SJSA1 (cell line): ENCODE data around the gene OXSR1. TPM values are rescaled to one million over a fixed set of nuclear protein-coding genes. Genes with fewer than 3 reads are reported as not detected.
A peak's percentile ranks its signal among the peaks of the same experiment; 100 is the strongest.
"Not testable (repeated sequence)": the region's sequence is repeated elsewhere in the genome, so short reads cannot be mapped to it uniquely, and the experiment has no call there.

Source experiments
- DNase-seq, 2 experiments: peaks; one replicate each; pipeline ENCODE4 v3.0.0-alpha.2; 2015 to 2020; ENCODE audit warnings: low spot score in 2 of 2, low read depth in 1 of 2
- H3K27ac ChIP-seq: fragments of 250-450 bp; sonication (Bioruptor Pico); 2 replicates; pipeline ENCODE4 v1.5.1; 2020; ENCODE audit warnings: mild to moderate bottlenecking, moderate library complexity
- H3K27me3 ChIP-seq: fragments of 250-450 bp; sonication (Bioruptor Pico); replicated peaks from 2 replicates; pipeline ENCODE4 v1.5.1; 2020; ENCODE audit warnings: mild to moderate bottlenecking, moderate library complexity
- H3K36me3 ChIP-seq: fragments of 250-450 bp; sonication (Bioruptor Pico); 2 replicates; pipeline ENCODE4 v1.5.1; 2020; ENCODE audit warnings: mild to moderate bottlenecking
- H3K4me1 ChIP-seq: fragments of 250-450 bp; sonication (Bioruptor Pico); replicated peaks from 2 replicates; pipeline ENCODE4 v1.6.1; 2021; ENCODE audit warnings: mild to moderate bottlenecking
- H3K4me3 ChIP-seq: fragments of 250-450 bp; sonication (Bioruptor Pico); 2 replicates; pipeline ENCODE4 v1.5.1; 2020; ENCODE audit warnings: mild to moderate bottlenecking
- H3K9me3 ChIP-seq: fragments of 250-450 bp; sonication (Bioruptor Pico); replicated peaks from 2 replicates; pipeline ENCODE4 v1.5.1; 2020; ENCODE audit warnings: mild to moderate bottlenecking
- total RNA-seq: library from RNA; depleted of rRNA; stranded (reverse); fragments of >200 nt; shearing (Covaris generic); gene quantifications from 2 replicates; pipeline ENCODE4 v1.2.3, GENCODE V29; 2014

Gene OXSR1
- total RNA-seq, 1 experiment from 2014 or later, result 37.3 TPM

DNA sequence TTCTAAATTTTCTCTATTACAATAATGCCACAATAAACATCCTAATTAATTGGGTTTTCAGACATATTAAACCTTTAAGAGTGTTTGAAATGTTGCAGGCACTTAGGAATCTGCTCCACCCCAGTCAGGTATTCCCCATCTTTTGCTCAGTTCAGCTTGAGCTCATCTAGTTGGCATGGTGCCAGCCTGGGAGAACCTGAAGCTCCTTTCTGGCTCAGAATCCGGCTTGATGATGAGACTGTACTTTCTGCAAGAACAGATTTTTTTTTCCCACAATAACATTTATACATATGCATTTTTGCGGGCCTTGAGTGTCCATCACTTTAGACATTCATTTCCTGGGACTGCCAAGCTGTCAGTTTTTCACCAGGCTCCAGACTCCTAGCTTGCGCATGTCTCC lies 7.7 kb upstream of the OXSR1 start:
- Histone ChIP-seq H3K4me1 (no peaks in the 10 kb centered on the region), H3K27ac (no peak overlapping the region), H3K36me3 (no peaks in the 10 kb centered on the region), H3K27me3 (no peaks in the 10 kb centered on the region), H3K9me3 (no peaks in the 10 kb centered on the region), H3K4me3 (no peak overlapping the region)
- no peak for DNase-seq

DNA sequence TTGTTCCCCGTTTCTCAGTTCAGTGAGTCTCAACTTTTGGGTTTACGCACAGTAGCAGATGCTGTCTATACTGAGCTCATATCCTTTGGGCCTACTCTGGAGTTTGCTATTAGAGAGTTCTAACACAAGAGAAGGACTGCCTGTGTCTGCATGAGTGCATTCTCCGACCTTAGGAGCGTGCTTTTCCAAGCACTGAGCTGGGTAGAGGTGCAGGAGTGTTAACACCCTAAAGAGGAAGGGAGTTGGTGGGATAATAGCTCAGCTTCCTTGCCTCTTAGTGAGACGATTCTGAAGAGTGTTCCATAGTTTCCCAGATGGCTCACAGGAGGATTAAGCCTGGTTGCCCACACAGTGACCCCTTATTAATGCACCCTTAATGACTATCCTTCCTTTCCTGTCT lies 6.9 kb upstream of the OXSR1 start:
- no peaks in the 10 kb centered on the region for H3K4me1 ChIP-seq

DNA sequence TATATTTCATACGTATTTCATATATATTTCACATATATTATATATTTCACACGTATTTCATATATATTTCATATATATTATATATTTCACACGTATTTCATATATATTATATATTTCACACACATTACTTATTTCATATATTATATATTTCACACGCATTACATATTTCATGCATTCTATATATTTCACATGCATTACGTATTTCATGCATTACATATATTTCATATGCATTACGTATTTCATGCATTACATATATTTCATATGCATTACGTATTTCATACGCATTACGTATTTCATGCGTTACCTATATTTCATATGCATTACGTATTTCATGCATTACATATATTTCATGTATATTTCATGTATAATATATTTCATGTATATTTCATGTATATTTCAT lies 4.6 kb upstream of the OXSR1 start:
- H3K36me3 ChIP-seq, H3K4me1 ChIP-seq, DNase-seq, H3K27ac ChIP-seq, H3K4me3 ChIP-seq, H3K27me3 ChIP-seq, H3K9me3 ChIP-seq: not testable (repeated sequence)

More for the DNA sequence above, 6.9 kb upstream of the OXSR1 start:
- Histone ChIP-seq H3K36me3 (no peaks in the 10 kb centered on the region), H3K27me3 (no peaks in the 10 kb centered on the region), H3K9me3 (no peaks in the 10 kb centered on the region), H3K27ac (no peak overlapping the region), H3K4me3 (no peak overlapping the region)
- DNase-seq, result no peak

DNA sequence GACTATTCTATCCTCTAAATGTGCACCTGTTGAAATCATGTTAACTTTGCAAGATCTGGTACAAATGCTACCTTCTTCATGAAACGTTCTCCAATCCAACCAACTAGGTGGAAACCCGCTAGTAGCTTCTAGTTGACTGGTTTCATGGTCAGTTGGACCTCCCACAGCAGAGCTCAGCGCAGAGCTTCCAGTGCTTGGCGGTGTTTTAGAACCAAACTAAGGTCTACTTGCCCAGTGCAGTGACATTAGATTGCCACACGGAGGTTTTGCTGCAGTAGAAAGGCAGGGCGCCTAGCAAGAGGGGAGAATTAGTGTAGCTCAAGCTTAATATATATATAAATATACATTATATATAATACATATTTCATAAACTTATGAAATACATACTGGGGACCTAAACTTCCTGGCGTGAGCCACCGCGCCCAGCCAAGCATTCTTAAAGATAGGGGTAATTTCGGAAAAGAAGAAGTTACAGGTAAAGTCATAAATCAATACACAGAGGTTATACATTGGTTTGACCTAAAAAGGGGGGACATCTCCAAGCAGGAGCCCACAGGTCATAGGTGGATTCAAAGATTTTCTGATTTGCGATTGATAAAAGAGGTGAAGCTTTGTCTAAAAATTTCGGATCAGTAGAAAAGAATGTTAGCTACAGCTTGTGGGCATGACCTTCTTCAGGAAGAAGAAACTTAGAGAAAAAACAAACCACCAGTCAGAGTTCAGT lies 2.1 kb upstream of the OXSR1 start:
- DNase-seq, result no peak
- Histone ChIP-seq H3K4me3 (no peak overlapping the region), H3K9me3 (no peaks in the 10 kb centered on the region), H3K36me3 (peaks cover 9% of the 10 kb centered on the region), H3K4me1 (peaks cover 21% of the 10 kb centered on the region; the same call in 1 of the 2 replicates), H3K27ac (no peak overlapping the region), H3K27me3 (no peaks in the 10 kb centered on the region)

DNA sequence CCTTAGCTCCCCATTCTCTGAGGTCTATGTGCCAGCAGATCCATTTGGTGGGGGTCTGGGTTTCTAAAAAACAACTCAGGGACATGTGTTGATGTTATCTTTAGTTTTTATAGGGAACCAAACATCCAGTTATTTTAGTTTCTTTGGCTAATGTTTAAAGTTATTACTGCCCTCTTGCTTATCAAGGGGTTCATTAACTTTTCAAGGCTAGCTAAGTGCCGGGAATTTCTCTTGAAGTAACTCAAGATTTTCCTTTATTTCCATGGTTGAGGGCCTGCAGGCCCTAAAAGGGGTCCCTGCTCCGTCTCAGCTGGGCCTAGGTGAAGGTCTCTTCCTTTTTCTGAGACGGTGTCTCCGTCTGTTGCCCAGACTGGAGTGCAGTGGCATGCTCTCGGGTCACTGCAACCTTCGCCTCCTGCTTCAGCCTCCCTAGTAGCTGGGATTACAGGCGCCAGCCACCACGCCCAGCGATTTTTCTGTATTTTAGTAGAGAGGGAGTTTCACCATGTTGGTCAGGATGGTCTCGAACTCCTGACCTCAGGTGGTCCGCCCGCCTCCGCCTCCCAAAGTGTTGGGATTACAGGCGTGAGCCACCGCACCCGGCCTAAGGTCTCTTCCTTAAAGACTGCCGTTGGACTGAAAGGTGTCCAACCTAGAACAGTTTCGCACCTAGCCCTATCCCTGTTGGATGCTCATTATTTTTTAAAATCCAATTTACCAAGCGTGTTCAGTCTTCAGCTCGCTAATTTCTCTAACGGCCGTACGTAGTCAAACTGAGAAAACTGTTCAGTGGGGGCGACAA lies 1.3 kb upstream of the OXSR1 start:
- H3K27ac ChIP-seq, result peak overlapping the region; percentile 98
- peak overlapping the region; percentile 81 for H3K4me3 ChIP-seq
- H3K36me3 ChIP-seq, result peaks cover 9% of the 10 kb centered on the region
- H3K4me1 ChIP-seq, result peaks cover 27% of the 10 kb centered on the region
- no peaks in the 10 kb centered on the region for H3K27me3 ChIP-seq
- no peak for DNase-seq
- no peaks in the 10 kb centered on the region for H3K9me3 ChIP-seq

DNA sequence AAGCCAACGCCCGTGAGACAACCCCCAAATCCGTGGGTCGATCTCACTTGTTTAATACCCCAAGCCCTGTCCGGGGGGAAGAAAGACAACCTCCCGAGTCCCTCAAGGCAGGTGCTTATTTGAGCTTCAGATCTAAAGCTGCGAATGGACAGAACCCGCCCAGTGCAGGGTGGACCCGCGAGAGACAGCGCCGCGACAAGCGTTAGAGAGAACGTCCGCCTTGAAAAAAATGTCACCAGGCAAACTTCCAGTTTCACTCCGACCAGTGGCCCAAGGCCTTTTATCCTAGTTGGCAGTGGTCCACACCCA lies 740 bp upstream of the OXSR1 start:
- peaks cover 9% of the 10 kb centered on the region for H3K36me3 ChIP-seq
- peak overlapping the region; percentile 81 for H3K4me3 ChIP-seq
- no peak for DNase-seq
- no peaks in the 10 kb centered on the region for H3K27me3 ChIP-seq
- H3K27ac ChIP-seq, result peak overlapping the region; percentile 98
- H3K9me3 ChIP-seq, result no peaks in the 10 kb centered on the region
- peaks cover 33% of the 10 kb centered on the region for H3K4me1 ChIP-seq

DNA sequence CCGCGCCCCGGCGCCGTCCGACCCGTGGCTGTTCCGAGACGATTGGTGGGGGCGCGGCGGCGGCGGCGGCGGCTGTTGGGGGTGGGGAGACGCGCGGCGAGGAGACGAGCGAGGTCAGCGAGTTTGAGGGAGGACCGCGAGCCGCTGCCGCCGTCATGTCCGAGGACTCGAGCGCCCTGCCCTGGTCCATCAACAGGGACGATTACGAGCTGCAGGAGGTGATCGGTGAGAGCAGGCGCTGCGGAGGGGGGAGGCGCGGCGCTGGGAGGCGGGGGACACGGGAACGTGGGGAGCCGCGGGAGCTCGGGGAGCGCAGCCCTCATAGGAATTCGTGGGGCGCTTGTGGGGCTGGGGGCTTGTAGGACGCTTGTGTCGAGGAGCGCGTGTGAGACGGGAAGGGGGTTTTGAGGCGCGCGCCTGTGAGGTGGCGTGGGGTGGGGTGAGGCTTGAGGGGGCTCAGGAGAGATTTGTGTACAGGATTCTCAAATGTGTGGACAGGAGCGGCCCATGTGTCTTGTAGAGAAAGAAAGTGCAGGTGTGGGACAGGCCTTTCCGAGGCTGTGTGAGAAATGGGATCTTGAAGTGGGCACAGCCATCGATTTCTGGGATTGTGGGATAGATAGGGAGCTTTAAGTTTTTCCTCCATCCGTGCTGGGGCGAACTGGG lies 518 bp downstream of the OXSR1 start:
- Histone ChIP-seq H3K27me3 (no peaks in the 10 kb centered on the region), H3K36me3 (peaks cover 9% of the 10 kb centered on the region), H3K4me3 (peak overlapping the region; percentile 81), H3K4me1 (peaks cover 38% of the 10 kb centered on the region), H3K9me3 (no peaks in the 10 kb centered on the region), H3K27ac (peak overlapping the region; percentile 98)
- DNase-seq, result peak in 1 of 2 experiments; percentile 10

DNA sequence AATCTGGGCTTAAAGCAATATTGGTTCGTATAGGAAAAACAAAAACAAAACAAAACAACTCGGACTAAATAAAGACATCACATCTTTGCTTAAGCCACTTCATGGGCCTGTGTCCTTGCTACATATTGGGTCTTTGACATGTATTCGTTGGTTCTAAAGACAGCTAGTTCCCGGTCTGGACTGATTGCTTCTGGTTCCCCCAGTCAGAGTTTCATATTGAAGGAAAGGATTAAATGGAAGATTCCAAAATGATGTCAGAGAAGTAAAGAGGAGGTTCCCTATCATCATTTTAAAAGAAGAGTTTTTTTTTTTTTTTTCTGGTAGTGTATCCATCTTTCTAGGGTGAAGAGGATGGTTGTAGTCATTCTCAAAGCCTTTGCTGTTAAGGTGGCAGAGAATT lies 2.3 kb downstream of the OXSR1 start:
- Histone ChIP-seq H3K4me1 (peaks cover 48% of the 10 kb centered on the region), H3K27ac (peak overlapping the region; percentile 98), H3K36me3 (peaks cover 9% of the 10 kb centered on the region), H3K9me3 (no peaks in the 10 kb centered on the region), H3K4me3 (peak overlapping the region; percentile 81; the same call in 1 of the 2 replicates), H3K27me3 (no peaks in the 10 kb centered on the region)
- peak in 1 of 2 experiments; percentile 7 for DNase-seq

DNA sequence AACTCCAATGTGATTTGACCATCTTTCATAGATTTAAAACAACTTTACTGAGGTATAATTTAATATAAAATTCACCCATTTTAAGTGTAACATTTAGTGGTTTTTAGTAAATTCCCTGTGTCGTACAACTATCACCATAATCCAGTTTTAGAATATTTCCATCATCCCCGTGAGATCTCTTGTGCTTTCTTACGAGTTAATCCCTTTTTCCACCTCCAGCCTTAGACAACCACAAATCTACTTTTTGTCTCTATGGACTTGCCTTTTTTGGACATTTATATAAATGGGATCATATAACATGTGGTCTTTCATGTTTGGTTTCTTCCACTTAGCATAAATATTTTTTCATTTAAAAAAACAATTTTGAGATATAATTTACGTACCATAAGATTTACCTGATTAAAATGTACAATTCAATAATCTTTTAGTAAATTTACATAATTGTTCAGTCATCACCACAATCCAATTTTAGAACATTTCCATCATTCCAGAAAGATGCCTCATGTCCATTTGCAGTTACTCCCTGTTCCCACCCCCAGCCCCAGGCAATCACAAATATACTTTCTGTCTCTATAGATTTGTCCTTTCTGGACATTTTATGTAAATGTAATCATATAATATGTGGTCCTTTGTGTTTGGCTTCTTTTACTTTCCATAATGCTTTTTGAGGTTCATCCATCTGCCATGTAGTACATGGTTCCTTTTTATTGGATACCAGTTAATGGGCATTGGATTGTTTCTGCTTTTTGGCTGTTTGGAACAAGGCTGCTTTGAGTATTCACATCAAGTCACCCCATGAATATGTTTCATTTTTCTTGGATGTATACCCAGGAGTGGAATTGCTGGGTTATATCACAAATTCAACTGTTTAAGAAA lies 3.1 kb downstream of the OXSR1 start:
- Histone ChIP-seq H3K27ac (peak overlapping the region; percentile 98), H3K27me3 (no peaks in the 10 kb centered on the region), H3K4me1 (peaks cover 54% of the 10 kb centered on the region), H3K36me3 (peaks cover 9% of the 10 kb centered on the region), H3K9me3 (no peaks in the 10 kb centered on the region), H3K4me3 (peak overlapping the region; percentile 4; the same call in 1 of the 2 replicates)
- peak; percentile 54 to 74 for DNase-seq

DNA sequence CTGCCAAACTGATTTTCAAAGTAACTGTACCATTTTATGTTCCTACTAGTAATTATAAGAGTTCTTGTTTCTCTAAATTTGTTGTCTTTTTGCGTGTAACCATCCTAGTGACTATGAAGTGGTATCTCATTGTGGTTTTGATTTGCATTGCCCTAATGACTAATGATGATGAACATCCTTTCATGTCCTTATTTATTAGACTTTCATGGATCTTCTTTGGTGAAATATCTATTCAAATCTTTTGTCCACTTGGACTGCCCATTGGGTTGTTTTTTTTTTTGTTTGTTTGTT lies 3.6 kb downstream of the OXSR1 start:
- H3K4me1 ChIP-seq, result peaks cover 60% of the 10 kb centered on the region
- no peaks in the 10 kb centered on the region for H3K9me3 ChIP-seq
- DNase-seq, result no peak
- H3K27me3 ChIP-seq, result no peaks in the 10 kb centered on the region
- H3K36me3 ChIP-seq, result peaks cover 9% of the 10 kb centered on the region
- peak overlapping the region; percentile 98 for H3K27ac ChIP-seq
- H3K4me3 ChIP-seq, result no peak overlapping the region; the same call in 1 of the 2 replicates

DNA sequence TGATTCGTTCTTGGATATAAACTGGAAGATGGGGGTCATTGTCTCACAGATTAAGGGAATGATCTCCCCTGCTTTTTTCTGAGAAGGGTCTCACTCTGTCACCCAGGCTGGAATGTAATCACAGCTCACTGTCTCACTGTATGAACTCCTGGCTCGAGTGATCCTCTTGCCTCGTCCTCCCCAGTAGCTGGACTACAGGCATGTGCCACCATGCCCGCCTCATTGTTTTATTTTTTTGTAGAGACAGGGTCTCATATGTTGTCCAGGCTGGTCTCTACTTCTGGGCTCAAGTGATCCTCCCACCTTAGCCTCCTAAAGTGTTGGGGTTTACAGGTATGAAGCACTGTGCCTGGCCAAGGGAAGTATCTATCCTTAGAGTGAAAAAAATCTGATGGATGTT lies 5.4 kb downstream of the OXSR1 start:
- peaks cover 71% of the 10 kb centered on the region for H3K4me1 ChIP-seq
- H3K4me3 ChIP-seq, result no peak overlapping the region
- no peaks in the 10 kb centered on the region for H3K9me3 ChIP-seq
- no peak for DNase-seq
- H3K36me3 ChIP-seq, result peaks cover 6% of the 10 kb centered on the region
- no peak overlapping the region for H3K27ac ChIP-seq
- H3K27me3 ChIP-seq, result no peaks in the 10 kb centered on the region

DNA sequence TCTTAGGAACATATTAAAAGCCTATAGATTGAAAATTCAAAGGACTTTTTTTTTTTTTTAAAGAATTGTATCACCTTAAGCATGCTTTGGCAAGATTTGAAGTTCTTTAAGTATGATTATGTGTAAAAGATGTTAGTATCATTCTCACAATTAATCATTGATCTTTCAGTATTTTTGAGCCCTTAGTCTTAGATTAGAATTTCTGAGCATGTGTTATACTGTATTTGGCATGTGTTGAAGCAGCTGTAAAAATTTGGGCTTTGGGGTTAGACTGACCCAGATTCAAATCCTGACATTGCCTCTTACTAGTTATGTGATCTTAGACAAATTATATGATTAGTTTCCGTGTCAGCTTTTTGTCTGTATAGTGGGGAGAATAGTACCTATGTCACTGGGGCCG lies 6.3 kb downstream of the OXSR1 start:
- Histone ChIP-seq H3K27ac (no peak overlapping the region), H3K27me3 (no peaks in the 10 kb centered on the region), H3K36me3 (no peaks in the 10 kb centered on the region; the same call in 1 of the 2 replicates), H3K4me3 (no peak overlapping the region), H3K4me1 (peaks cover 72% of the 10 kb centered on the region), H3K9me3 (no peaks in the 10 kb centered on the region)
- no peak for DNase-seq

DNA sequence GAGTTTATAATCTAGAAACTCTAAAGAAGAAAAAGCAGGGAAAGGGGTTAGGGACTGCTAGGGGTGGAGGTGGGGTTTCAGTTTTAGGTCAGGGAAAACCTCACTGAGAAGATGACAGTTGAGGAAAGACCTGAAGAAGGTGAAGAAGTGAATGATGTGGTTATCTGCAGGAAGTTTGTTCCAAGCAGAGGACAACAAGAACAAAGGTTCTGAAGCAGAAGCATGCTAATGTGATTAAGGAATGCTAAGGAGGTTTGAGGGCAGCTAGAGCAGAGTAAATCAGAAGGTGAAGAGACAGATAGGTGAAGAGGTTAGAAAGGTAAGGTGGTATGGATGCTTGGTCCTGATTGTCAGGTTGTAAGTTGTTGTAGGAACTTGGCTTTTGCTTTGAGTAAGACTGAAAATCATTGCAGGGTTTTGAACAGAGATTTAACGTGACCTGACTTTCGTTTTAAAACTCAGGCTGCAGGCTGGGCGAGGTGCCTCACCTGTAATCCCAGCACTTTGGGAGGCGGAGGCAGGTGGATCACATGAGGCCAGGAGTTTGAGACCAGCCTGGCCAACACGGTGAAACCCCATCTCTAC lies 8.6 kb downstream of the OXSR1 start:
- H3K27me3 ChIP-seq, result no peaks in the 10 kb centered on the region
- peak overlapping the region; percentile 66 for H3K27ac ChIP-seq
- no peak for DNase-seq
- peaks cover 10% of the 10 kb centered on the region for H3K36me3 ChIP-seq
- H3K4me3 ChIP-seq, result no peak overlapping the region
- H3K4me1 ChIP-seq, result peaks cover 51% of the 10 kb centered on the region
- H3K9me3 ChIP-seq, result no peaks in the 10 kb centered on the region
